Heart left ventricle (tissue), 13 donors: ENCODE data around the gene ECHDC3.

Source experiments
- POLR2A ChIP-seq, 2 donors: fragments of 450-650 bp; IDR thresholded peaks; one replicate each; pipeline ENCODE4 v1.6.1; 2017; ENCODE audit warnings: antibody characterized with exemption in 2 of 2, mild to moderate bottlenecking in 2 of 2, moderate library complexity in 2 of 2
- TF ChIP-seq, protein P1 (sequence below), 12 donors: fragments of 200-600 bp; sonication (generic) in 4 of 12; IDR thresholded peaks; one replicate each; pipeline versions ENCODE4 v1.5.0 to v1.8.0; 2018 to 2022; ENCODE audit warnings: antibody characterized with exemption in 12 of 12, mild to moderate bottlenecking in 5 of 12
- donor health status: ischemic (EF 13 %, LVEDD 7.1; RV severe dilation, severe dysfunction).
- donor health status: DM: no; HTN: yes; CAD: no.
- donor health status: DM: no; HTN: no; CAD: no.
- donor health status: ischemic (EF 25% LVEDD 6.9; RV normal size, moderate dysfunction).
- donor health status: ischemic (EF 25% LVEDD 5.7; RV mildly dilated, moderate dysfunction).
- donor health status: ischemic (EF 35%, LVEDD 5.7; RV mildly dilated, moderate dysfunction).
- donor health status: nonischemic (EF 11% LVEDD 7.7; RV severe dilation, severe dysfunction).
- donor health status: DM: yes; HTN: yes; CAD: no.
- donor health status: PGD.
- donor health status: ischemic (EF 29% LVEDD 5.4; RV normal size, mild dysfunction).
- donor health status: nonischemic (EF 23%, LVEDD 6.1; RV moderate dilation, normal function).

DNA sequence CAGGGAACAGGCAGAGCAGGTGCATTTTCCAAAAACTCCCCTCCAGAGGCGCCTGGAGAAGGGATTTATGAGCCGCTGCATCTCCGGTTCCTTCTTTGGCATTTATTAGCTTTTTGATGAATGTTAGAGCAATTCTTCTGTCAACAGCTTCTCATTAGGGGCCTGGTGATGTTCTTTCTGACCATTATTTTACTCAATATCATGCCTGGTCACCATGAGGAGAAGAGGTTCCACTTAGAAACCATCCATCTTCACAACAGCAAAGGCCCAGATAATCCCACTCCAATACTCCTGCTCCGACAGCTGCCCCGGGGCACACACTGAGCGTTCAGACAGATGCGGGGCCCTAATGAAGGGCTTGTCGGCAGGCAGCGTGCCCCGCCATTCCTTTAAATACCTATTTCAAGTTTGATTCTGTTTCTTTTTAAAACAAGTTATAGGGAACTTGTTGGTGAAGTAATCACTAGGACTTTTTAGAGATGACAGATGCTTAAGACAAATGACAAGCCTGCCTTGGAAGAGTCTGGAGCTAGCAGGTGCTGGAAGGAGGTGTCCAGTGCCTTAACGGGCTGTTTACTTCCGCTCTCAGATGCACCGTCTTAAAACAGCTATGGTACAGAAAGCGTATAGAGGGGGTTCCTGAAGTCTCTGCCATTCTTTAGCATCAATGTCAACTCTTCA is 31.7 kb downstream of the ECHDC3 start:
- no peak for TF ChIP-seq POLR2A (IDR thresholded peaks at IDR 0.05)
- TF ChIP-seq, protein P1, sequence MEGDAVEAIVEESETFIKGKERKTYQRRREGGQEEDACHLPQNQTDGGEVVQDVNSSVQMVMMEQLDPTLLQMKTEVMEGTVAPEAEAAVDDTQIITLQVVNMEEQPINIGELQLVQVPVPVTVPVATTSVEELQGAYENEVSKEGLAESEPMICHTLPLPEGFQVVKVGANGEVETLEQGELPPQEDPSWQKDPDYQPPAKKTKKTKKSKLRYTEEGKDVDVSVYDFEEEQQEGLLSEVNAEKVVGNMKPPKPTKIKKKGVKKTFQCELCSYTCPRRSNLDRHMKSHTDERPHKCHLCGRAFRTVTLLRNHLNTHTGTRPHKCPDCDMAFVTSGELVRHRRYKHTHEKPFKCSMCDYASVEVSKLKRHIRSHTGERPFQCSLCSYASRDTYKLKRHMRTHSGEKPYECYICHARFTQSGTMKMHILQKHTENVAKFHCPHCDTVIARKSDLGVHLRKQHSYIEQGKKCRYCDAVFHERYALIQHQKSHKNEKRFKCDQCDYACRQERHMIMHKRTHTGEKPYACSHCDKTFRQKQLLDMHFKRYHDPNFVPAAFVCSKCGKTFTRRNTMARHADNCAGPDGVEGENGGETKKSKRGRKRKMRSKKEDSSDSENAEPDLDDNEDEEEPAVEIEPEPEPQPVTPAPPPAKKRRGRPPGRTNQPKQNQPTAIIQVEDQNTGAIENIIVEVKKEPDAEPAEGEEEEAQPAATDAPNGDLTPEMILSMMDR (IDR thresholded peaks at IDR 0.05) = no peak
